Cardiac muscle cell (in vitro differentiated cells and primary cell): Measurements from ENCODE around the gene ANXA1. TPM values are rescaled to one million over a fixed set of nuclear protein-coding genes. Genes with fewer than 3 reads are reported as not detected.

Source experiments
- DNase-seq, 2 donors: peaks; one replicate each; pipeline versions ENCODE4 v3.0.0 to v3.0.0-alpha.2; 2010 to 2017; ENCODE audit warnings: low read depth in 1 of 2, low spot score in 1 of 2
- H3K27ac ChIP-seq: fragments of 200-600 bp; sonication (generic); 2 replicates; pipeline ENCODE4 v1.5.1; 2016
- H3K27me3 ChIP-seq: fragments of 200-600 bp; sonication (generic); 2 replicates; pipeline ENCODE4 v1.6.0; 2016; ENCODE audit warnings: control low read depth
- H3K36me3 ChIP-seq: fragments of 200-600 bp; sonication (generic); 2 replicates; pipeline ENCODE4 v1.5.1; 2016; ENCODE audit warnings: control low read depth
- H3K4me1 ChIP-seq: fragments of 200-600 bp; sonication (generic); 2 replicates; pipeline ENCODE4 v1.8.1; 2017; ENCODE audit warnings: low read depth, mild to moderate bottlenecking, mixed run types
- H3K4me3 ChIP-seq: fragments of 200-600 bp; sonication (generic); 2 replicates; pipeline ENCODE4 v1.5.1; 2016; ENCODE audit warnings: mild to moderate bottlenecking
- H3K9me3 ChIP-seq: fragments of 200-600 bp; sonication (generic); 2 replicates; pipeline ENCODE4 v1.5.1; 2017; ENCODE audit warnings: low read depth, mild to moderate bottlenecking, control low read depth
- CTCF ChIP-seq: IDR thresholded peaks from 2 replicates; pipeline ENCODE4 v1.5.1; 2012; ENCODE audit warnings: low read depth, mild to moderate bottlenecking, low read length
- polyA plus RNA-seq: library from polyadenylated mRNA; unstranded; fragments of >200 nt; fragmentation: Nextera tagmentation; extraction: Ambion mirVana; gene quantifications from 2 replicates; pipeline ENCODE4 v1.2.1, GENCODE V29; 2016
- total RNA-seq: library from RNA; depleted of rRNA; stranded (reverse); fragments of >200 nt; gene quantifications from 2 replicates; pipeline ENCODE4 v1.2.3, GENCODE V29; 2016

The ANXA1 gene
- total and polyA plus RNA-seq, 2 experiments from 2014 or later, result 1.2 to 13.7 TPM

GRCh38 chr9:73210886-73211666 is 59.4 kb downstream of the ANXA1 start:
- no peak for TF ChIP-seq CTCF
- no peaks in the 10 kb centered on the region for H3K4me1 ChIP-seq
- DNase-seq, result no peak
- no peaks in the 10 kb centered on the region for H3K36me3 ChIP-seq
- no peak overlapping the region for H3K27ac ChIP-seq
- H3K9me3 ChIP-seq, result no peaks in the 10 kb centered on the region
- no peaks in the 10 kb centered on the region for H3K27me3 ChIP-seq
- H3K4me3 ChIP-seq, result no peak overlapping the region

GRCh38 chr9:73213300-73213699 is 61.6 kb downstream of the ANXA1 start:
- TF ChIP-seq CTCF, result no peak
- H3K27me3 ChIP-seq, result no peaks in the 10 kb centered on the region
- no peak overlapping the region for H3K4me3 ChIP-seq
- no peak overlapping the region for H3K27ac ChIP-seq
- H3K36me3 ChIP-seq, result no peaks in the 10 kb centered on the region
- DNase-seq, result no peak
- no peaks in the 10 kb centered on the region for H3K9me3 ChIP-seq
- no peaks in the 10 kb centered on the region for H3K4me1 ChIP-seq

- Histone ChIP-seq H3K4me3 (no peak overlapping the region), H3K27me3 (no peaks in the 10 kb centered on the region), H3K27ac (no peak overlapping the region), H3K36me3 (no peaks in the 10 kb centered on the region), H3K4me1 (no peaks in the 10 kb centered on the region), H3K9me3 (no peaks in the 10 kb centered on the region)
- no peak for DNase-seq
- no peak for TF ChIP-seq CTCF
These were observed 63.6 kb downstream of the ANXA1 start for GRCh38 chr9:73215249-73215648.

GRCh38 chr9:73216100-73216499 is 64.4 kb downstream of the ANXA1 start:
- Histone ChIP-seq H3K27ac (no peak overlapping the region), H3K36me3 (no peaks in the 10 kb centered on the region), H3K9me3 (no peaks in the 10 kb centered on the region), H3K27me3 (no peaks in the 10 kb centered on the region), H3K4me1 (no peaks in the 10 kb centered on the region), H3K4me3 (no peak overlapping the region)
- no peak for TF ChIP-seq CTCF
- DNase-seq, result no peak

Other genes starting within 250 kb of the ANXA1 start
- gene ALDH1A1, start 198.8 kb upstream of the ANXA1 start, total RNA-seq, result 0.48 and 3.0 TPM in 2 replicates
- gene ALDH1A1, start 198.8 kb upstream of the ANXA1 start, polyA plus RNA-seq, result 1.1 and 1.6 TPM in 2 replicates